GM10248 (cell line): ENCODE results near the gene COL4A1.
"Not testable (repeated sequence)": the region's sequence is repeated elsewhere in the genome, so short reads cannot be mapped to it uniquely, and the experiment has no call there.

ENCODE experiments used
- CTCF ChIA-PET: fragments of 300-600 bp; sonication (Branson Sonifier 250); formaldehyde crosslinking; extraction: SDS; loops from one replicate; lab custom pipeline; 2021; ENCODE audit warnings: antibody characterized with exemption; lab: Yijun Ruan, JAX
- POLR2A ChIA-PET: fragments of 350-650 bp; sonication (Branson Sonifier 250); formaldehyde crosslinking; extraction: SDS; loops from one replicate; lab custom pipeline; 2020; ENCODE audit warnings: antibody characterized with exemption; lab: Yijun Ruan, JAX
- DNase-seq: peaks from one replicate; pipeline ENCODE4 v3.0.0; 2012; ENCODE audit errors: extremely low spot score
- TF ChIP-seq, protein P1 (sequence below): IDR thresholded peaks from 2 replicates; pipeline ENCODE4 v1.5.1; 2012; ENCODE audit warnings: mild to moderate bottlenecking, low read depth; ENCODE audit errors: extremely low read depth, missing control alignments, control extremely low read depth

COL4A1 gene

DNA sequence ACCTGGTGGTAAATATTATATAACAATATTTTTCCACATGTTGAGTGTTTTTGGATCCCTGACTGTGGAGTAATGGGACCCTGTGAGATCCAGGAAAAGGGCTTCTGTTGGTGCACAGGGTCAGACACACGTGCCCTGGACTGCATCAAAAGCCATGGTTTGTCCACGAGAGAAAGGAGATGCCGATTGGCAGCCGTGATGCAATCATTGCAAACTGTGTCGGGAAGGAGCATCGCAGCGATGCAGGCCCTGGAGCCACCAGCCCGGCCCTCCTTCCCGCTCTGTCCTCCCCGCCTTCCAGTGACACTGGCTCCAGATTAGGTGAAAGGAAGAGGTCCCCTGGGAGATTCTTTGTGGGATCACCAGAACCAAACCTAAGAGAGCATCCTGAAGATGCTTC is 9.2 kb upstream of the COL4A1 start:
- TF ChIP-seq, protein P1, sequence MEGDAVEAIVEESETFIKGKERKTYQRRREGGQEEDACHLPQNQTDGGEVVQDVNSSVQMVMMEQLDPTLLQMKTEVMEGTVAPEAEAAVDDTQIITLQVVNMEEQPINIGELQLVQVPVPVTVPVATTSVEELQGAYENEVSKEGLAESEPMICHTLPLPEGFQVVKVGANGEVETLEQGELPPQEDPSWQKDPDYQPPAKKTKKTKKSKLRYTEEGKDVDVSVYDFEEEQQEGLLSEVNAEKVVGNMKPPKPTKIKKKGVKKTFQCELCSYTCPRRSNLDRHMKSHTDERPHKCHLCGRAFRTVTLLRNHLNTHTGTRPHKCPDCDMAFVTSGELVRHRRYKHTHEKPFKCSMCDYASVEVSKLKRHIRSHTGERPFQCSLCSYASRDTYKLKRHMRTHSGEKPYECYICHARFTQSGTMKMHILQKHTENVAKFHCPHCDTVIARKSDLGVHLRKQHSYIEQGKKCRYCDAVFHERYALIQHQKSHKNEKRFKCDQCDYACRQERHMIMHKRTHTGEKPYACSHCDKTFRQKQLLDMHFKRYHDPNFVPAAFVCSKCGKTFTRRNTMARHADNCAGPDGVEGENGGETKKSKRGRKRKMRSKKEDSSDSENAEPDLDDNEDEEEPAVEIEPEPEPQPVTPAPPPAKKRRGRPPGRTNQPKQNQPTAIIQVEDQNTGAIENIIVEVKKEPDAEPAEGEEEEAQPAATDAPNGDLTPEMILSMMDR: no peak
- POLR2A ChIA-PET: no interaction called here
- no peak for DNase-seq
- CTCF ChIA-PET: interaction anchor here (1.0 kb wide), 1 partner anchor 10 kb away, joined by 3 read pairs; no protein-coding TSS in a partner anchor

DNA sequence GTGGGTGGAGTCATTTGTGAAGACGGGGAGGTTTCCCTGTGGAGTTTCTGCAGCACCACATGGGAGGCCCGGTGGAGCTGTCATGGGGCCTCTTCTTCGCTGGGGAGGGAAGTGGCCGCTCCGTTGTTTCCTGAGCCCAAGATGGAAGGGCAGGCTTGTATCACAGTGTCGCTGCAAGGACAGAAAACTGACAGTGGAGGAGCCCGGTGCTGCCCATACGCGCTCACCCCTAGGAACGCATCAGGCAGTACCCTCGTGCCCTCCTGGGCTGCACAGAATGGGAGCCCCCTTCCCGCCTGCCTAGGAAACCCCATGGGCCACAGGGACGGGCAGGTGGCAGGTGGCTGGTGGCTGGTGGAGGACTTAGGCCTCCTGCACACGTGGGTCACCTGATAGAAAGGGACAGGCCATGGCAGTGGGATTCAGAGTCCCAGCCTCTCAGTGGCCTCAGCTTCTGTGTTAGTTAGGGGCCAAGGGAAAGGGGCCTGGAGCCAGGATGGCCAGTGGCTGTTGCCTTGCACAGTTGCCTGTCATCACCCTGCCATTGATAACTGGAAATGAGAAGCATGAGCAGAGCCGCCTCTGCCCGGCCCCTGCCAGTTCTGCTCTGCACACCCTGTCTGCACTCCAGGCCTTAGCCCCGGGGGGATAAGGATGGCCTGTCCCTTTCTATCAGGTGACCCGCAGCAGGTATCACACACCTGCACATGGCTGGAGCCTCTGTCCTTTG is 7.7 kb upstream of the COL4A1 start:
- POLR2A ChIA-PET: no interaction called here
- TF ChIP-seq, protein P1: no peak
- no peak for DNase-seq
- CTCF ChIA-PET: interaction anchor here (1.1 to 1.7 kb wide), 3 partner anchors 10 to 97 kb away, joined by 3 to 4 read pairs (median 3); no protein-coding TSS in a partner anchor

DNA sequence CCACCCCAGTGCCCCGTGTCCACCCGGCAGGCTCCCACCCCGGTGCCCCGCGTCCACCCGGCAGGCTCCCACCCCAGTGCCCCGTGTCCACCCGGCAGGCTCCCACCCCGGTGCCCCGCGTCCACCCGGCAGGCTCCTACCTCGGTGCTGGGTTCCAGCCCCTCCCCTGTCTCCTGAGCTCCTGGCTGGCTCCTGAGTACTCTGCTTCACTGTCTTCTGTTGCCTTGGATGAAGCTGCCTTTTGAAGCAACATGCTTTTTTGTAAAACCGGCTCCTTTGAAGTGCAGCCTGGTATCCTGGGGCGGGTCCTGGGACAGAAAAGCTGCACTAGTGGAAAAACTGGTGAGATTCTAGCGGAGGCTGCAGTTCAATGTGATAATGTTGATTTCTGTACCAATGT is 6.8 kb upstream of the COL4A1 start:
- POLR2A ChIA-PET, DNase-seq: not testable (repeated sequence)
- CTCF ChIA-PET: interaction anchor here (1.7 kb wide), 1 partner anchor 9 kb away, joined by 3 read pairs; no protein-coding TSS in a partner anchor

DNA sequence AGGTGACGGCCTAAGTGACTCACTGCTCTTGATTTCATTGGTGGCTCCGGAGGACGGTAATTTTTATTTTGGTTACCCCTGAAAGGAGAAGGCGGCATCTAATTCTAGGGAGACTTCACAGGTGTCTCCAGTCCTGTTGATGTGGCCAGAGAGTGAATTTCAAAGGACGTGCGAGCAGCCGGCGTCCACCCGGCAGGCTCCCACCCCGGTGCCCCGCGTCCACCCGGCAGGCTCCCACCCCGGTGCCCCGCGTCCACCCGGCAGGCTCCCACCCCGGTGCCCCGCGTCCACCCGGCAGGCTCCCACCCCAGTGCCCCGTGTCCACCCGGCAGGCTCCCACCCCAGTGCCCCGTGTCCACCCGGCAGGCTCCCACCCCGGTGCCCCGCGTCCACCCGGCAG is 6.3 kb upstream of the COL4A1 start:
- POLR2A ChIA-PET, DNase-seq: not testable (repeated sequence)
- CTCF ChIA-PET: interaction anchor here (1.7 kb wide), 1 partner anchor 8 kb away, joined by 3 read pairs; no protein-coding TSS in a partner anchor

DNA sequence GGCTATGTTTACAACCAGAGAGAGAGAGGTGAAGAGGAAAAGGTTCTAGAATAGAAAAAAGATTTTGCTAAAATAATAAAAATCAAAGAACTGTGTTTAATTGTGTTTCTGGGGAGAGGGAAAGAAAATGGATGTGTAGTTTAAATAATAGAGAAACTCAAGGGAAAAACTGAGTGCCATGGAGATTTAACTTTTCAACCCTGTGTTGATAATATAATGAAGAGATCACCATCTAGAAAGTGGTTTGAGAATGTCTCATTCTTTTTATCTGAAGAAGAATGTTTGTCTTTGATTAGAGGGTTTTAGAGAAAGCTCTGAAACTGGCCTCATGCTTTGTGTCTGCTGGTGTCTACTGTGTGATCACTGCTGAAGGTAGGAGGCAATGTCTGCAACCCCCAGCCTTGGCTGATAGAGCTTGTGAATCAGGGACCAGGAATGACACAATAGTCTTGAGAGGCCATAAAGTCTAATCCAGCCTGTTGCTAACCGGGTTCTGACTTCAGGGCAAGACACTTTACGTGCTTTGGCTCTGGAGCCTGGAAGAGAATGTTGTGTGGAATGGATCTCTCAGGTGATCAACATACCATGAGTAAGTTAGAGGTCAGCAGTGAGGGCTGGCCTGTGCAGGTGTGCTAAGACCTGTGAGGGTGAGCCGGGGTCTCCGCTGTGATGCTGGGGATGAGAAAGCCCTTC is 5.5 kb upstream of the COL4A1 start:
- CTCF ChIA-PET: no interaction called here
- POLR2A ChIA-PET: no interaction called here
- DNase-seq: no peak
- TF ChIP-seq, protein P1: no peak

DNA sequence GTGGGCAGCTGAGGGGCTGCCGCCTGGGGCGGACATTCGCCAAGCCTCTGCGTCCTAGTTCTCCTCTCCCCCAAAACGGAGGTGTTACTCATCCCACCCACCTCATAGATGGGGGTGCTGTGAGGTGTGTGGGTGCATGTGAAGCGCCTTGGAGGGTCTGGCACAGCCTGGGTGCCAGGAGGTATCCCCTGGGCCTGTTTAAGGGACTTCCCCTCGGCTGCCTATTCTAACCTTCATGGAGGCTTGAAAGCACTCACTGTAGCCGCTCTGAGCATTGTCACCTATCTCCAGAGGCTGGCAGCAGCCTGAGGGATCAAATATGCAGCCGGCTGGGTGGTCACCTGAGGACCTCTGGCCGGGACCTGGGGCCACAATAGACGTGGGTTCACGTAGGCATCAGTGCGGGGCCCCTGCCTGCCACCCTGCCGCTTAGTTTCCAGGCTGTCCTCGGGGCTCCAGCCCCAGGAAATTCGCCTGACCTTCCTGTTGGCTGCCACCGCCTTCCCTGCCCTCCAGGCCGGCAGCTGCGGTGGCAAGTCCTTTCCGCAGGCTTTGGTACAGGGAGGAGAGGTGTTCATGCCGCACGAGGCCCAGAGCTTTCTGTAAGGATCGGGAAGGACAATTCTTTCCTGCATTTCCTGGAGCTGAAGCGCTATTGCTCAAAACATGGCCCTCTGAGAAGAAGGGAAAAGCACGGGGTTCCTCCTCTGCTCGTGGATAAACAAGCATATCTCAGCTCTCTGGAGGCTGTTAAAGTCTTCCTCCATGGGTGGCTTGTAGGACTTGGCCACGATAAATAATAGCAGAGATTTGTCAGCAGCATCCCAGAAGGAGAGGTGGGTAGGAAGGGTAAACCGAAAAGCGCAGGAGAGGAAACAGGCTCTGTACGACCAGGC is 4.7 kb upstream of the COL4A1 start:
- no peak for DNase-seq
- TF ChIP-seq, protein P1: no peak
- ChIA-PET CTCF (no interaction called here), POLR2A (no interaction called here)
